Right atrium auricular region (tissue), 2 donors: Measurements from ENCODE around the gene SALL1. TPM values are rescaled to one million over a fixed set of nuclear protein-coding genes. Genes with fewer than 3 reads are reported as not detected.

Experiments
- DNase-seq: peaks from one replicate; pipeline ENCODE4 v3.0.0-alpha.2; 2019; ENCODE audit warnings: low spot score
- H3K27ac ChIP-seq, 2 donors: fragments of 200-600 bp; sonication (generic); 1 replicate in 1 of 2; 2 replicates in 1 of 2; pipeline ENCODE4 v1.5.1; 2016 to 2019
- H3K27me3 ChIP-seq, 2 donors: fragments of 200-600 bp; sonication (generic); one replicate each; pipeline versions ENCODE4 v1.5.1 to v1.6.0; 2017 to 2019
- H3K36me3 ChIP-seq: fragments of 200-600 bp; sonication (generic); one replicate; pipeline ENCODE4 v1.5.1; 2016
- H3K4me1 ChIP-seq, 2 donors: fragments of 200-600 bp; sonication (generic); one replicate each; pipeline versions ENCODE4 v1.5.1 to v1.6.0; 2017 to 2019
- H3K4me3 ChIP-seq, 2 donors: fragments of 200-600 bp; sonication (generic); 1 replicate in 1 of 2; 2 replicates in 1 of 2; pipeline ENCODE4 v1.5.1; 2017 to 2019; ENCODE audit warnings: mild to moderate bottlenecking in 1 of 2, moderate library complexity in 1 of 2
- H3K9me3 ChIP-seq, 2 donors: fragments of 200-600 bp; sonication (generic); one replicate each; pipeline ENCODE4 v1.5.1; 2019
- CTCF ChIP-seq, 2 donors: fragments of 200-600 bp; sonication (generic); IDR thresholded peaks; one replicate each; pipeline ENCODE4 v1.5.1; 2019; ENCODE audit warnings: antibody characterized with exemption in 2 of 2
- total RNA-seq, 2 donors: library from RNA; depleted of rRNA; stranded (reverse); fragments of >200 nt; gene quantifications; one replicate each; pipeline ENCODE4 v1.1.0, GENCODE V29; 2016

Gene SALL1
- total RNA-seq, 2 donors from 2014 or later = 1.3 to 6.9 TPM

- H3K4me3 ChIP-seq = no peak overlapping the region
- H3K27ac ChIP-seq = no peak overlapping the region
- no peaks in the 10 kb centered on the region for H3K36me3 ChIP-seq
- H3K27me3 ChIP-seq = no peaks in the 10 kb centered on the region
- no peak for TF ChIP-seq CTCF (IDR thresholded peaks at IDR 0.05)
- no peaks in the 10 kb centered on the region for H3K4me1 ChIP-seq
- DNase-seq = no peak
- H3K9me3 ChIP-seq = no peaks in the 10 kb centered on the region
Measured at GRCh38 chr16:51144203-51144602, 6.9 kb downstream of the SALL1 start.

GRCh38 chr16:51143196-51143977 lies 7.7 kb downstream of the SALL1 start:
- Histone ChIP-seq H3K27me3 (no peaks in the 10 kb centered on the region), H3K27ac (no peak overlapping the region), H3K4me1 (no peaks in the 10 kb centered on the region), H3K36me3 (no peaks in the 10 kb centered on the region), H3K9me3 (no peaks in the 10 kb centered on the region), H3K4me3 (no peak overlapping the region)
- DNase-seq = no peak
- no peak for TF ChIP-seq CTCF (IDR thresholded peaks at IDR 0.05)

GRCh38 chr16:51141541-51141940 lies 9.5 kb downstream of the SALL1 start:
- Histone ChIP-seq H3K4me3 (no peak overlapping the region), H3K4me1 (no peaks in the 10 kb centered on the region), H3K27me3 (no peaks in the 10 kb centered on the region), H3K9me3 (no peaks in the 10 kb centered on the region), H3K27ac (no peak overlapping the region), H3K36me3 (no peaks in the 10 kb centered on the region)
- no peak for TF ChIP-seq CTCF (IDR thresholded peaks at IDR 0.05)
- DNase-seq = no peak

DNA sequence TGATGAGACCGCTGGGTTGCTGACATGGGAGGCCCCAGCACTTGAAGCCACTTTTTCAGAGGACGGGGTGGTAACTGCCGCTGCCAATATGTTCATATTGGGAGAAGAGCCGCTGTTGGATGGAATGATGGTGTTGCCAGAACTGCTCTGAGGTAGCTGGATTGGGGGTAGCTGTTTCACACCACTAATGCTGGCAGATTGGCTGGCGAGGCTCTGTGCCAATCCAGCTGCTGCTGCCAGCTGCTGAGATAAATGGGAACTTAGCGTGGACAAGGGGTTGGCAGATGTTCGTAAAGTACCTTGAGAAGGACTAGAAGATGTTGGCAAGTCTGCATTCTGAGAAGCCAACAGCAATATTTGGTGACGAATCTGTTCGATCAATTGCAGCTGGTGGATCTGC lies 10.0 kb downstream of the SALL1 start:
- no peak overlapping the region for H3K27ac ChIP-seq
- H3K9me3 ChIP-seq = no peaks in the 10 kb centered on the region

DNA sequence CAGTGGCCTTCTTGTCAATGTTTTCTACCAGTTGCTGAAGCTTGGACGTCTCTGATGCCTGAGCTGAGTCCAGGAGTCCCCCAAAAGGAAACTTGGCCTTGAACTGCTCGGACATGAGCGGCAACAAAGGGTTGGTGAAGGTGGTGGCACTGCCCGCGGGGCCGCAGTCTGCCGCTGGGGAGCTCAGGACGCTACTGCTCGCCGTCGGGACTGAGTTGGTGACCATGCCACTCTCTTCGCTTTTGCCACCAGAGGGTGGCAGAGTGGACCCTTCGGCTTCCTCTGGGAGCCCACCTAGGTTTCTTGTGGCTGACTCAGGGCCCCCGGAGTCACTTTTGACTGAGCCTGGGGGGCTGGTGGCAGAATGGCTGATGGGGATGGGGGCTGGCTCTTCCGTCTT lies 11.0 kb downstream of the SALL1 start:
- H3K36me3 ChIP-seq = no peaks in the 10 kb centered on the region
- H3K27ac ChIP-seq = no peak overlapping the region
- no peak overlapping the region for H3K4me3 ChIP-seq
- H3K4me1 ChIP-seq = no peaks in the 10 kb centered on the region
- no peak for TF ChIP-seq CTCF (IDR thresholded peaks at IDR 0.05)
- H3K27me3 ChIP-seq = peaks cover 0 to 7% of the 10 kb centered on the region in 2 donors
- H3K9me3 ChIP-seq = no peaks in the 10 kb centered on the region
- DNase-seq = no peak

More for the DNA sequence above, 10.0 kb downstream of the SALL1 start:
- H3K36me3 ChIP-seq = no peaks in the 10 kb centered on the region
- H3K4me3 ChIP-seq = no peak overlapping the region
- no peak for TF ChIP-seq CTCF (IDR thresholded peaks at IDR 0.05)
- H3K4me1 ChIP-seq = no peaks in the 10 kb centered on the region
- no peak for DNase-seq
- no peaks in the 10 kb centered on the region for H3K27me3 ChIP-seq

- Histone ChIP-seq H3K27ac (no peak overlapping the region), H3K36me3 (no peaks in the 10 kb centered on the region), H3K4me1 (no peaks in the 10 kb centered on the region), H3K27me3 (peaks cover 0 to 11% of the 10 kb centered on the region in 2 donors), H3K9me3 (no peaks in the 10 kb centered on the region), H3K4me3 (no peak overlapping the region)
- no peak for DNase-seq
- no peak for TF ChIP-seq CTCF (IDR thresholded peaks at IDR 0.05)
Measured at GRCh38 chr16:51139568-51139967, 11.5 kb downstream of the SALL1 start.
